NCI-H2227 (cell line): Measurements from ENCODE around the gene SLC26A9.
"Not testable (repeated sequence)": the region's sequence is repeated elsewhere in the genome, so short reads cannot be mapped to it uniquely, and the experiment has no call there.

Source experiments
- DNase-seq: peaks from one replicate; lab custom pipeline; 2025; ENCODE audit not compliant: unreplicated experiment; lab: John Stamatoyannopoulos, UW

The SLC26A9 gene

GRCh38 chr1:205927247-205927646, 16.0 kb downstream of the SLC26A9 start:
- DNase-seq = no peak

- DNase-seq = no peak
Measured at GRCh38 chr1:205926636-205927035, 16.6 kb downstream of the SLC26A9 start.

GRCh38 chr1:205926213-205926612, 17.0 kb downstream of the SLC26A9 start:
- no peak for DNase-seq

- DNase-seq = no peak
Measured at GRCh38 chr1:205925736-205926135, 17.5 kb downstream of the SLC26A9 start.

GRCh38 chr1:205924460-205924790, 18.8 kb downstream of the SLC26A9 start:
- DNase-seq = no peak

- DNase-seq = no peak
Measured at GRCh38 chr1:205923651-205924459, 19.4 kb downstream of the SLC26A9 start.

GRCh38 chr1:205922806-205923205, 20.4 kb downstream of the SLC26A9 start:
- no peak for DNase-seq

- no peak for DNase-seq
Measured at GRCh38 chr1:205922314-205922713, 20.9 kb downstream of the SLC26A9 start.

GRCh38 chr1:205921570-205921909, 21.7 kb downstream of the SLC26A9 start:
- DNase-seq = no peak

- no peak for DNase-seq
Measured at GRCh38 chr1:205920861-205921569, 22.2 kb downstream of the SLC26A9 start.

- DNase-seq = no peak
Measured at GRCh38 chr1:205920159-205920558, 23.1 kb downstream of the SLC26A9 start.

- DNase-seq = peak; percentile 84
Measured at GRCh38 chr1:205918955-205919746, 24.1 kb downstream of the SLC26A9 start.

- DNase-seq = no peak
Measured at GRCh38 chr1:205917466-205918238, 25.6 kb downstream of the SLC26A9 start.

- no peak for DNase-seq
Measured at GRCh38 chr1:205916541-205916940, 26.7 kb downstream of the SLC26A9 start.

- no peak for DNase-seq
Measured at GRCh38 chr1:205915354-205915990, 27.8 kb downstream of the SLC26A9 start.

- no peak for DNase-seq
Measured at GRCh38 chr1:205914730-205915129, 28.5 kb downstream of the SLC26A9 start.

- DNase-seq = no peak
Measured at GRCh38 chr1:205914155-205914507, 29.1 kb downstream of the SLC26A9 start.

GRCh38 chr1:205913451-205914154, 29.7 kb downstream of the SLC26A9 start:
- DNase-seq = no peak

- no peak for DNase-seq
Measured at GRCh38 chr1:205907794-205908193, 35.5 kb downstream of the SLC26A9 start.

- DNase-seq = not testable (repeated sequence)
Measured at GRCh38 chr1:205905095-205905494, 38.2 kb downstream of the SLC26A9 start.
